ENCODE data around the gene MTHFR.

Gene MTHFR

DNA sequence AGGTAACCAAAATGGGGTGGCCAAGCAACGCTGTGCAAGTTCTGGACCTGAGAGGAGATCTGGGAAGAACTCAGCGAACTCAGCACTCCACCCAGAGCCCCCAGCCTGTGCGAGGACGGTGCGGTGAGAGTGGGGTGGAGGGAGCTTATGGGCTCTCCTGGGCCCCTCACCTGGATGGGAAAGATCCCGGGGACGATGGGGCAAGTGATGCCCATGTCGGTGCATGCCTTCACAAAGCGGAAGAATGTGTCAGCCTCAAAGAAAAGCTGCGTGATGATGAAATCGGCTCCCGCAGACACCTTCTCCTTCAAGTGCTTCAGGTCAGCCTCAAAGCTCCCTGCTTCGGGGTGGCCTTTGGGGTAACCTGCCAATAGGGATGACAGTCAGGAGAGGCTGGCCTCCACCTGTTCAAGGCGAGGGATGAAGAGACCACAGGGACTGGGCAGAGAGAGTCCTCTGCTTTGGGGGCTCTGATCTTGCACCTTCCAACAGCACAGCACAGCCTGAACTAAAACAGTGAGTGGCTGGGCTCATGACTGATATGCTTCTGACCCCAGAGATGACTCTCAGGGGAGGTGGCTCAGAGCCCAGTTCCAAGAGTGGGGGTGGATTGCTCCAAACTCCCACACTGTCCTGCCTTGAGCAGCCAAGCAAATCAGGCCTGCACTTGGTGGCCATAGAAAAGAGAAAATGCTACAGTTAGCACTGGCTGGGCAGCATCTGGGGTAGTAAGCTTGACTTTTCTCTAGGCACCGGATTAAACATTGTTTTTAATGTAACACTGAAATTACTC is 9.5 kb downstream of the MTHFR start:
- DNase-seq: no peak

DNA sequence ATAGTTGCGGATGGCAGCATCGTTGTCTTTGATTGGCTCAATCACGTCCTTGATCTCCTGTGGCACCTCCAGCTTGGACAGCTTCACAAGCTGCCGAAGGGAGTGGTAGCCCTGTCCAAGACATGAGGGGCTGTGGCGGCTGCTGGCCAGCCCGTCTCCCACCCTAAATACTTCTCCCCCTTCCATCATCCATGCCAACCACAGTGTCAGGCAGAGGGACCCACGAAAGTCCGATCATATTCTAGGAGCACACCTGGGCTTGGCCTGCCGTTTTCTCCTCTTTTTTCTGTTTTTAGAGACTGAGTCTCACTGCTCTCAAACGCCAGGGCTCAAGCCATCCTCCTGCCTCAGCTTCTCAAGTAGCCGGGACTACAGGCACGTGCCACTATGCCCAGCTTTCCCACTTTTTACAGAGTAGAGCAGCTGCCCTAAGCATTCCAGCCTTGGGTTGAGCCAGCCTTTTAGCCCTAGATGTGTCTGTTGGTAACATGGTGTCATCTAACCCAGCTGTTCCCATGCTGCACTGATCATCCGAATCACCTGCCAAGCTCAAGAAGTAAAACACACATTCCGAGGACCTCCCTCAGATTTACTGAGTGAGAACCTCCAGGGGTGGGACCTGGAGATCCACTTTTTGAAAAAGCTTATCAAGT is 10.4 kb downstream of the MTHFR start:
- no peak for DNase-seq

DNA sequence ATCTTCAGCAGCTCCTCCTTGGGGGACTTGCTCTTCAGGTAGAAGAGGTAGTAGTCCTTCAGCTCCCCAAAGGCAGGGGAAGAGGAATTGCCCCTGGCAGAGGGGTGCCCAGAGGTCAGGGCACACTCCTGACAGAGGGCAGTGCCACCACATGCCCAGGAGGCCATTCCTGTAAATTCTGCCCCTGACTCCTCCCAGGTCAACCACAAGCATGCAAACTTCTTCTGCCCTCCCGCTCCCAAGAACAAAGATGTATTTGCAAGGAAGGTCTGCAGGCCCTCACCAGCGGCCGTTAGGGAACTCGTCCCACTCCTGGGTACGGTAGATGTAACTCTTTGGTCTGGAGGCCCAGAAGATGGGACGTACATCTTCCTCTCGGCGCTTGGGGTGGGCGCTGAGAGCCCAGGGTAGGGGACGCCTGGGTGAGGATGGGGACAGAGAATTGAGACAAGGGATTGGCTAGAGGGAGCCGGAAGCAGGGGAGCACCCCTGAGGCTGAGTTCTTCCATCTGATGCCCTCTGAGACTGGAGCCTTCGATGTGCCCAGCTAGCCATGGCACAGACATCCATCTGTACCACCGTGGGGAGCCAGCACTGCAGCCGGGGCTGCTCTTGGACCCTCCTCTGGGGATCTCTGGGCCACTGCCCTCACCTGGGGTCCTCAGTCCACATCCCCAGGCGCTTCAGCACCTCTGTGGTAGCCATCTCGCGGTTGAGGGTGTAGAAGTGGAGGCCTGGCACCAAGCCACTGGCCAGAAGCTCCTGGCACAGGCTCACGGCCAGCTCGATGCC is 11.1 kb downstream of the MTHFR start:
- DNase-seq: no peak

DNA sequence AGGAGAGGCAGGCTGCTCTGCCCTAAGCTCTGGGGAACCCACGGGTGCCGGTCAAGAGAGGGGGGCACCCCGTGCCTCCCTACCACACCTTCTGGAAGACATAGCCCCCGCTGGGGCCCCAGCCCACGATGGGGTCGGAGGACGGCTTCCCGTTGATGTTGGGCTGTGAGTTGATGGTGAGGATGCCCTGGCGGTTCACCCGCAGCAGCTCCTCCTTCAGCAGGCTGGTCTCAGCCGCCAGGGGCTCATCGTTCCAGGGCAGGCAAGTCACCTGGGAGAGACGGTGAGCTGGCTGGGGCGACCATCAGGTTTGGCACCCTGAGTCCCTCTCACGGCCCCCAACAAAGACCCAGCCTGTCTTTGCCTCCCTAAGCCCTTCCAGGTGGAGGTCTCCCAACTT is 11.9 kb downstream of the MTHFR start:
- DNase-seq: no peak

DNA sequence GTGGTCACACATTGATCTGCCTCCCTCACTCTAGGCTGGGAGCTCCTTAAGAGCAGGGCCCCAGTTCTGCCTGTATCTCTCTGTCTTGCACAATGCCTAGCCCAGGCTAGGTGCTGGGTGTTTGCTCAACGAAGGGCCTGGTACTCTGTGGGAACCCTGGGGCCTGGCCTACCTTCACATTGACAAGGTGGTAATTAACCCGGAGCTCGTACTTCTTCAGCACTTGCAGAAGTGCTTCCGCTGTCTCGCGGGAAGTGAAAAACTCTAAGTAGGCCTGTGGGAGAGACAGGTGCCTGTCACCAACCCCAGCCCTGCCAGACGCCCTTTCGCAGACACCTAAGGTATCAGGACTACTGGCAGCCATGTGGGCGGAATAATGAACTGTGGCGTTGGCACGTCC is 13.7 kb downstream of the MTHFR start:
- DNase-seq: no peak

DNA sequence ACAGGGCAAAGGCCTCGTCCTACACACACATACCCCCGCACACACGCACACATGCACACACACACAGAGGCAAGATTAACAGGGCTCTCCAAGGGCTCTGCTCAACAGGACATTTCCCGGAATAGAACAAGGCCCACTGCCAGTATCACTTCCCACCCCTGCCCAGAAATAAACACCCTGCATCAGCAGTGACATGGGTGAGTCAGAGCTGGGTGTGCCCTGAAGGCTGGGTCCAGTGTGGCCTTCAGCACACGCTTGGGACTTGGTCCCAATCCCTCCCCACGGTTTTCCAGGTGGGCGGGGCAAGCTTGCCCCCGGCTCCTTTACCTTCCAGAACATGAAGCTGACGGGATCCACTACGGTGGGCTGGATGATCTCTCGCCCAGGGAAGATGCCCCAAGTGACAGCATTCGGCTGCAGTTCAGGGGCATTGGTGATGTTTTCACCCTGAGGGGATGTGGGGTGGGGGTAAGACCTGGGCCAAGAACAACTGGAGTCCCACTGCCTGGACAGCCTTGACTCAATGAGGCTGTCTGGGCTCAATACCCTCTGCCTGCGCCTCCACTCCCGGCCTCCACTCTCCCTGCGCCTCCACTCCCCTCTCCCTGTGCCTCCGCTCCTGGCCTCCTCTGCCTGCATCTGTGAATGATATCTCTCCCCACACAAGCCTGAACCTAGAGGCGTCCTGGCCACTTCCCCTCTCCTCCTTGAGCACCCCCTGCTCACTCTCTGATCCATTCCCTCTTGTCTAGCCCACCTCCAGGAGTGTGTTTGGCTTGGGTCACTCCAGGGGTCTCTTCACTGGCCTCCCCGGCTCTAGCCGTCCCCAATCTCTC is 14.7 kb downstream of the MTHFR start:
- no peak for DNase-seq

DNA sequence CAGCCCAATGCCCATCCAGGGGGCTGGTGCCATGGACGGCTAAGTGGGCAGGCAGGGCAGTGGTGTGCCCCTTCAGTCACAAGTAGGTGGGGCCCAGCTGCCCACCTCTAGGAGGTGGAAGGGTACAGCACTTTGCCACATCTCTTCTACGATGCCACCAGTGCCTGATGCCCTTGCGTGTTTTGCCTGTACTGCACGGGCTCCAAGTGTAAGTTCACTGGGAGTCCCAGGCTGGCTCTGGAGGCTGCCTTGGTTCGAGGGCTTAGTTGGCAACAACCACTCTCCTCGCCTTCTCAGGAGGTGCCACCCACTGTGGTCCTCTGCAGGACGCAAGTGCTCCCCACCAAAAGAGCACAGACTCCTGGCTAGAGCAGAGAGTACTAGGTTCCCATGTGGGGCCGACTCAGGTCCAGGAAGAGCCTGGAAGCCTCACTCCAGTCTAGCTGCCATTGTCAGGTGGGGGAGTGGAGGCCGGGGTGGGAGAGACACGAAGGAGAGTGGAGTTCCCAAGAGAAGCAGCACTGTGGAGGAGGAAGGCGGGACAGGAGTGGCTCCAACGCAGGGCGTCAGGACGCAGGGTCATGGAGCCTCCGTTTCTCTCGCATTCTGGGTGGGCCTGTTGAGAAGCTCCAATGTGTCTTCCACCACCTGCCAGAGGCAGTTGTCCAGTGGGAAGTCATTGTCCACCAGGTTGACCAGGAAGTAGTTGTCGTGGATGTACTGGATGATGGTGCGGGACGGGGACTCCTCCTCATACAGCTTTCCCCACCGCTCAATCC is 15.5 kb downstream of the MTHFR start:
- no peak for DNase-seq

DNA sequence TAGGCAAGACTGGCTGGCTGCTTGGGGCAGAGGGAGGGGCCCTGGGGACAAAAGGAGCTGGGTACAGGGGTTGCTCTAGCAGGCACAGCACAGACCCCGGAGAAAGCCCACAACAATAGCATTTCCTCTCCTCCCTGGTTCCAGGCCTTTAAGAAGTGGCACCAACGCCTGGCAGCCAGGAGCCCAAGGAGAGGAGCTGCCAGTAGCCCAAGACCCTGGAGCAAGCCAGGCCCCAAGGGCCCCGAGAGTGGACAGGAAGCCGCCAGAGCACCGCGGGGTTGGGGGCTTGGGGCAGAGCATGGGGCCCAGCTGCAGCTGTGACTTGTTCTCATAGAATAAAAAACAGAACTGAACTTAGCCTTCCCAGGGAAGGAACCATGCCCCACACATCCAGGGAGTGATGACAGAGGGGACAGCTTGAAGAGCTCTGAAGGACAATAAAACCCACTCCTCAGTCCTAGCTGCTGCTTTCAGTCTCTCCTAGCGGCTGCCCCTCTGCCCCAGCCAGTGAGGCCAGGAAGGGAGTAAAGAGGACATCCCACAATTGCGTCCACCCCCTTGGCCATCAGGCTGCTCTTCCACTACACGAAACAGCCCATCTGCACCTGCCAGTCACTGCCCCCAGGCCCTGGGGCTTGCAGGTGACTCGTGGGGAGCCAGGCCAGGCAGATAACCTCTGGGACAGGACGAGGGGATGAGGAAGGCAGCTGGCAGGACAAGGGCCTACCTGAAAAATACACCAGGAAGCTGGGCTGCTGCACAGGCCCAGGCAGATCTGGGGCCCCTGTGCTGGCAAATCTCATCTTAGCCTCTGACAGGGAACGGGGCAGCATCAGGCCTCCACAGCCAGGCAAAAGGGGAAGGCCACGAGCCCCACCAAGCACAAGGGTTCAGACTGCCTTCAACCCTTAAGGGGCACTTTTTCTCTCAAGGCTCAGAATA is 16.4 kb downstream of the MTHFR start:
- no peak for DNase-seq

DNA sequence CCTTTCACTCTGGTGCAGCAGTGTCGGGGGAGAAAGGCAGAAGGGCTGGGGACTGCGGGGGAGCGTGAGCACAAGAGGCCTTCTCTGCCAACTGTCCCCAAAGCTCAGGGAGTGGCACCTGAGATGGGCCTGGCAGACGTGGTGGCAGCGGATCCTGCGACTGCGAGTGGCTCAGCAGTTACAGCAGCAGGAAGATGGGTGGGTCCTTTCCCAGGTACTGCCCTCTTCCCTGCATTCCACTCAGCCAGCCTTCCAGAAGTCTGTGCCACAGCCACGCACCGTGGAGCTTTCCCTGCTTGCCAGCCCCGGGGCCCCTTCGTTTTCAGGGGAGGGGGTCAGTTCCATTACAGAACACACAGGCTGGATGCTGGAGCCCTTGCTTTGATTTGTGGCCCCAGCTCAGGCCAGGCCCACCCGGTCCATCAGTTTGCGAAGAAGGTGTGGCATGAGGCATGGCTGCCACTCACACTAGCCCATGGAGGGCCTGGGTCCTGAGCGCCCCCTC is 17.2 kb downstream of the MTHFR start:
- DNase-seq: no peak

DNA sequence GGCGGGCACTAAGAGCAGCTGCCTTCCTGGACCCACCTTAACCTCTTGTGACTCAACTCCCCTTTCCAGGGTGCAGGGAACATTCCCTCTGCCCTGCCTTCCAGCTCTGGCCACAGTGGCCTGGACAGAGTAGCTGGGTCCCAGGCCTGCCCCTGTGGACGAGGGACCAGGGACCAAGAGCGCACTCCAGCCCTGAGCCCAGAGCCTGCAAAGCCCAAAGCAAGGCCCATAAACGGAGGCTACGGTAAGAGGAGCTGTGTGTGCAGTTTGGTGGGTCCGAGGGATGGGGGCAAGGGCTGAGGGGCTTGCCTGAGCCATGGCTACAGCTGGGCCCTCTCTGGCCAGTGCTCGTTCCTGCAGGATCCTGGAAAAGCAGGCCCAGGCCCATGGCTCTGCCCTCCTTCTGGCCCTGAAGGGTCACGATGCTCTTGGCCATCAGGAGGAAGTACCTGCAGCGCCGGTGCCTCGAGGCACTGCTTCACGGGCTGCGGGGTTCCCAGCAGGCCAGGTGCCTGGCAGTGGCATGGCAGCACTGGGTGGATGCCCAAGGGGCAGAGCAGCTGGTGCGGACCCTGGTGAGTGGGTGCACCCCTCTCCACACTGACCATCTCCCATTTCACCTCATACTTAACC is 17.8 kb downstream of the MTHFR start:
- no peak for DNase-seq

DNA sequence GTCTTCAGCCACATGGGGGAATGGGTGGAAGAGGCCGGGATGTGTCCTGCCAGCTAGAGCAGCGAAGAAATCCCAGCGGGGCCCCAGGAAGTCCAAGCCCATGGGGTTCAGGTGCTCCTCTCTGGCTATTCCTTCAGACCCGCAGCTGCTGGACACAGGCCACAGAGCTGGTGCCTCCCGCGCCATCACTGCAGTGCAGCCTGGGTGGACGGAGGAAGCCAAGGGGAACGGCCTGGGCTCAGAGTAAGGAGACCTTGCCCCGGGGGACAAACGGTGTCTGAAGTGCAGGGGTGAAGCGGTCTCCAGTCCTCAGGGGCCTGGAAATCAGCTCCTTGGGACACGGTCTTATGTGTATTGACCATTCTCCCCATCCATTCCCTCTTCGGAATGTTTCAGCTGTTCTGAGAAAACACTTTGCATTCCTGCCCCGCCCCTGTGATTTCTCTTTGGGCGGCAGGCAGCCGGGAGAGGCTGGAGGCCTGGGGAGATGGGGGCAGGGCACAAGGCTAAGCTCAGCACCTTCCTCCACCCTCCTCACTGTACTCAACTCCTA is 18.4 kb downstream of the MTHFR start:
- DNase-seq: no peak

DNA sequence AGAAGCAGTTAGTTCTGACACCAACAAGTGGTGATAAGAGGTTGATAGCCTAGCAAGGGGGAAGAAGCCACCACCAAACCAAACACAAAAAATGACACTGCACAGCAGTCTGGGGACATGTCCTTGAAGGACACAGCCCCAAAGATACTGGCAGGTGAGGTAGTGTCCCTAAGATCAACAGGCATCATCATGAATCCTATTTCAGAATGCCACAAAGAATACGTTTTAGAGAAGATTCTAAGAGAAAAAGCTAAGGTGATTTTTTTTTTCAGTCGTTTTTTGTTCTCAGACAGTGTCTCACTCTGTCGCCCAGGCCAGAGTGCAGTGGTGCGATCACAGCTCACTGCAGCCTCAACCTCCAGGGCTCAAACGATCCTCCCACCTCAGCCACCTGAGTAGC is 19.6 kb downstream of the MTHFR start:
- no peak for DNase-seq

DNA sequence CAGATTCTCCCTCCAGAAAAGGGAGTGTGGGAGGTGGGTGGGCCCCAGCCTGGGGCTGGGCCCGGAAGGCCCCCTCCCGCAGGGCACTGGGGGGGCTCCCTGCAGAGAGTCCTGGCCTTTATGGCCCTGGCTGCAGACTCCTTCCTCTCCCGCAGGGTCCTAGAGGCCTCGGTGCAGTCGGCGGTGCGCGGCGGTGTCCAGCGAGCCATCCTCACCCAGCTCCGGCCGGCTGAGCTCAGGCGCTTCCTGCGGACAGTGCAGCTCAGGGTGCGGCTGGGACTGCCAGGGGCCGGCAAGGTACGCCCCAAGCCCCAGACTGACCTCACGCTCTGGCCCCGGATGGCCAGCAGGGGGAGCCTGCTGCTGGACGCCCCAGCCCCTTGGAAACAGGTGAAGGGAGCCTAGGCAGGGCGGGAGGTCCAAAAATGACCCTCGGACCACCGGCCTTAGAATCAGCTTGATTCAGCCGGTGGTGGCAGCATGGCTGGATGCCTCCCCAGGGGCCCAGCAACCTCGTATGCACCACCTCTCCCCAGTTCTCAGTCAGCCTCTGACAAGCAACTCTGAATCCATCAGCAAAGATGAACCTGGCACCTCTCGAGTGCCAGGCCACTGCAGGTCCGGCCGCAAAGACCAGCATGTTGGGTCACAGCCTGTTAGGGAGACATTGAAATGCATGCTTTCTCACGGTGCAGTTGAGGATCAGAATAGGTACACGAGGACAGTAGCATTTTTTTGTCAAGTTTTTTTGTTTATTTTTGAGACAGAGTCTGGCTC is 20.6 kb downstream of the MTHFR start:
- DNase-seq: peak; percentile 25

DNA sequence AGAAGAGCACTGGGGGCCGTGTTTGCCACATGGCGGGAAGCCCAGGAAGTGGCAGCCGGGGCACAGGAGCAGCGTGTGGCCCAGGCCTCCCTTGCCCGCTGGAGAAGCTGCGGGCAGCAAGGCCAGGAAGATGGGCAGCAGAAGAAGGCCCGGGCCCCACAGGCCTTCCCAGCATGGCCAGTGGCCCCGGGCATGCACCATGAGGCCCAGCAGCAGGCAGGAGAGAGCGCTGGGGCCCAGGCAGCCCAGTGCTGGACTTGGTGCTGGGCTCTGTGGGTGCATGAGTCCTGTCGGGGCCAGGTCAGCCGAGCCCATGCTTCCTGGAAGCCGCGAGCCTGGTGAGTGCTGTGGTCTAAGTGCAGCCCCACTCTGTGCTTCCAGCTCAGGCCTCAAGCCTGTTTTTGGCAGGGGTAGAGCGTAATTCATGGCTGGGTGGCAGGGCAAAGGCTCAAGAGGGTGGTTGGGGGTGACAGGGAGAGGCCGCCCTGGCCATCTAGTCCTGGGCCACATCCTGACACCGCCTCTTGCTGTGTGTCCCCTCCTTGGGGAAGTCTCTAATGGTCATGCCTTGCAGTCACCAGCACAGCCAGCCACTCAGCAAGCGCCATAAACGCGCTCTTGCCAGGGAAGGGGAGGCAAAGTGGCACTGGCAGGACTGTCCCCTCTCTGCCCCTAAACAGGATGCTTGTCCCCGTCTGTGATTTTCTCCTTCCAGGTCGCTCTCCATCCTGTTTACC is 21.3 kb downstream of the MTHFR start:
- no peak for DNase-seq

DNA sequence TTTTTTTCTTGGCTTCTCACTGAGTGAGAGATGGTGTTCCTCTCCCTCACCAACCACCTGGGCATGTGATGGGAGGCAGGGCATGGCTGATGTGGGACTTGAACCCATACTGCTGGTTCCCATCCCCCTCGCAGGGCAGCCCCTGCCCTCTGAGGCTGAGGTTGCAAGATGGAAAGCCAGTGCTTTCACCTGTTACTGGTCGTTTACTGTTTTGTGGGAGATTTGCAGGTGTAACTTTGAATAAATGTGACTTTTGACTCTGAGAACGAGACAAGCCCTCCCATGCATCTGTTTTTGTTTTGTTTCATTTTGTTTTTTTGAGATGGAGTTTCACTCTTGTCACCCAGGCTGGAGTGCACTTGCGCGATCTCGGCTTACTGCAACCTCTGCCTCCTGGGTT is 22.2 kb downstream of the MTHFR start:
- DNase-seq: no peak

DNA sequence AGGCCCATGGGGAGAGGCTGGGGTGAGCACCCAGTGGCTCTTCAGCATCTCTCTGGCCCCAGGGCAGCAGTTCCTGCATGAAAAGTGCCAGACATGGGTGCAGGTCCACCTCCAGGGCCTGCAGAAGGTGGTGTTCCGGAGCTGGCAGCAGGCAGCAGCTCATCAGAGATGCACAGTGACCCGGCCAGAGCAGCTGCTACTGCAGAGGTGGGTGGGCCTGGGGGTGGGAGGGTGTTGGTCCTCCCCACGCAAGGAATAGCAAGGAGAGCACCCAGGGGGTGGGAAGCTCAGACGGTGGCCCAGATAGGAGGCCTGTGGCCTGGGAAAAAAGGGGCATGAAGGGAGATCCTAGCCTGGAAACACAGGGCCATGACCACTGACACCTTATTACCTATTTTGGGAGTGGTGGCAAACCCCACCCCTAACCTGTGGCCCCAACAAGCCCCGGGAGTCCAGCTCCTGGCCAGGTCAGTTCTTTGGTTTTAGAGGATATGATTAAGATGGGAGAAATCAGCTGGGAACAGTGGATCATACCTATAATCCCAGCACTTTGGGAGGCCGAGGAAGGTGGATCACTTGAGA is 23.5 kb downstream of the MTHFR start:
- no peak for DNase-seq

DNA sequence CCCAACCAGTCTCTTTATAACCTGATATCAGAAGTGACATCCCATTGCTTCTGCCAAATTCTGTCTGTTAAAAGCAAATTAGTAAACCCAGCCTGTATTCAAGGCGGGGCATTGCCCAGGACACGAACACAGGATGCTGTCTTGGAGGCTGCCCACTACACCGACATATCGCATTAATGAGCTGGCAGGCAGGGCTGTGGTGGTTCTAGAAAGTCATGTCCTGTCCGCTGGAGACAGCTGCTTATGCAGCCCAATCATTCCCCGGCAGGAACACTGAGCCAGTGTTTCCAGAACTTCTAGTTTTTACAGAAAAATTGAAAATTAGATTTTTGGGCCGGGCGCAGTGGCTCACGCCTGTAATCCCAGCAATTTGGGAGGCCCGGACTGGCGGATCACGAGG is 24.5 kb downstream of the MTHFR start:
- DNase-seq: no peak
